Liver (tissue), 9 donors: Measurements from ENCODE around the gene THY1. TPM values are rescaled to one million over a fixed set of nuclear protein-coding genes. Genes with fewer than 3 reads are reported as not detected.

Source experiments
- DNase-seq: peaks from one replicate; pipeline ENCODE4 v3.0.0-alpha.2; 2017; ENCODE audit warnings: low spot score
- H3K27ac ChIP-seq, 2 donors: one replicate each; pipeline ENCODE4 v1.7.0; 2013; ENCODE audit warnings: inconsistent platforms in 2 of 2, low read length in 2 of 2, control low read depth in 1 of 2, low read depth in 1 of 2, mild to moderate bottlenecking in 1 of 2
- H3K27me3 ChIP-seq, 4 donors: one replicate each; pipeline versions ENCODE4 v1.6.1 to v1.7.0; 2013; ENCODE audit warnings: low read length in 3 of 4, inconsistent platforms in 1 of 4, mild to moderate bottlenecking in 1 of 4, moderate library complexity in 1 of 4; ENCODE audit not compliant: control insufficient read depth in 4 of 4, insufficient read depth in 4 of 4
- H3K36me3 ChIP-seq, 4 donors: one replicate each; pipeline versions ENCODE4 v1.6.1 to v1.7.0; 2013; ENCODE audit warnings: low read length in 3 of 4, mild to moderate bottlenecking in 3 of 4, low read depth in 1 of 4, moderate library complexity in 1 of 4; ENCODE audit not compliant: control insufficient read depth in 4 of 4, insufficient read depth in 3 of 4
- H3K4me1 ChIP-seq, 4 donors: one replicate each; pipeline versions ENCODE4 v1.6.1 to v1.7.0; 2013; ENCODE audit warnings: low read length in 3 of 4, mild to moderate bottlenecking in 3 of 4, moderate library complexity in 1 of 4; ENCODE audit not compliant: control insufficient read depth in 4 of 4, insufficient read depth in 4 of 4
- H3K4me3 ChIP-seq, 3 donors: one replicate each; pipeline versions ENCODE4 v1.6.1 to v1.7.0; 2013; ENCODE audit warnings: low read length in 3 of 3, control low read depth in 1 of 3, low read depth in 1 of 3, mild to moderate bottlenecking in 1 of 3
- H3K9ac ChIP-seq, 2 donors: one replicate each; pipeline ENCODE4 v1.7.0; 2013; ENCODE audit warnings: low read length in 2 of 2, mild to moderate bottlenecking in 2 of 2, moderate library complexity in 2 of 2, control low read depth in 1 of 2, low read depth in 1 of 2
- H3K9me3 ChIP-seq, 4 donors: one replicate each; pipeline versions ENCODE4 v1.6.1 to v1.7.0; 2013; ENCODE audit warnings: low read length in 3 of 4; ENCODE audit not compliant: control insufficient read depth in 4 of 4
- EGR1 ChIP-seq, 2 donors: IDR thresholded peaks; 2 replicates each; pipeline ENCODE4 v1.6.1; 2016 to 2018; ENCODE audit warnings: antibody characterized with exemption in 2 of 2, low read depth in 2 of 2
- FOXA2 ChIP-seq: IDR thresholded peaks from 2 replicates; pipeline ENCODE4 v1.6.1; 2016; ENCODE audit warnings: antibody characterized with exemption
- GABPA ChIP-seq, 2 donors: IDR thresholded peaks in 1 of 2; conservative IDR thresholded peaks in 1 of 2; 2 replicates each; pipeline ENCODE4 v1.6.1; 2016; ENCODE audit warnings: antibody characterized with exemption in 2 of 2, mild to moderate bottlenecking in 1 of 2, moderate library complexity in 1 of 2
- HNF4A ChIP-seq, 2 donors: conservative IDR thresholded peaks; 2 replicates each; pipeline ENCODE4 v1.6.1; 2016; ENCODE audit warnings: antibody characterized with exemption in 2 of 2, mild to moderate bottlenecking in 2 of 2
- HNF4G ChIP-seq: IDR thresholded peaks from 2 replicates; pipeline ENCODE4 v1.6.1; 2016; ENCODE audit warnings: antibody characterized with exemption
- JUND ChIP-seq, 2 donors: IDR thresholded peaks; 2 replicates each; pipeline ENCODE4 v1.6.1; 2016; ENCODE audit warnings: antibody characterized with exemption in 2 of 2
- RAD21 ChIP-seq, 2 donors: IDR thresholded peaks; 2 replicates each; pipeline ENCODE4 v1.6.1; 2016; ENCODE audit warnings: antibody characterized with exemption in 2 of 2, mild to moderate bottlenecking in 2 of 2
- RXRA ChIP-seq, 2 donors: IDR thresholded peaks; 2 replicates each; pipeline ENCODE4 v1.6.1; 2017 to 2018; ENCODE audit warnings: antibody characterized with exemption in 2 of 2, mild to moderate bottlenecking in 1 of 2
- TAF1 ChIP-seq: conservative IDR thresholded peaks from 2 replicates; pipeline ENCODE4 v1.6.1; 2016; ENCODE audit warnings: antibody characterized with exemption, mild to moderate bottlenecking
- YY1 ChIP-seq: IDR thresholded peaks from 2 replicates; pipeline ENCODE4 v1.6.1; 2016; ENCODE audit warnings: antibody characterized with exemption, mild to moderate bottlenecking
- WGBS: extraction: QIAGEN DNeasy Blood & Tissue Kit; methylation state at CpG from one replicate; pipeline ENCODE4 v1.1.7; 2013; 5-methylcytosine and 5-hydroxymethylcytosine counted together
- polyA plus RNA-seq, 2 donors: library from polyadenylated mRNA; stranded (reverse) in 1 of 2; unstranded in 1 of 2; fragments of 200-250 nt in 1 of 2; fragments of >200 nt in 1 of 2; fragmentation: Nextera tagmentation in 1 of 2; extraction: Ambion mirVana in 1 of 2; gene quantifications; one replicate each; pipeline versions ENCODE4 v1.2.1 to v1.2.3, GENCODE V29; 2013 to 2015
- total RNA-seq, 2 donors: library from RNA; depleted of rRNA; stranded (reverse); fragments of >200 nt; gene quantifications; one replicate each; pipeline ENCODE4 v1.2.3, GENCODE V29; 2014
- TF ChIP-seq, protein P1 (sequence below): IDR thresholded peaks from 2 replicates; pipeline ENCODE4 v1.6.1; 2016; ENCODE audit warnings: antibody characterized with exemption
- TF ChIP-seq, protein P2 (sequence below): IDR thresholded peaks from 2 replicates; pipeline ENCODE4 v1.6.1; 2016; ENCODE audit warnings: antibody characterized with exemption
- TF ChIP-seq, protein P3 (sequence below): IDR thresholded peaks from 2 replicates; pipeline ENCODE4 v1.6.1; 2016; ENCODE audit warnings: antibody characterized with exemption, mild to moderate bottlenecking
- TF ChIP-seq, protein P4 (sequence below): IDR thresholded peaks from 2 replicates; pipeline ENCODE4 v1.6.1; 2016; ENCODE audit warnings: antibody characterized with exemption
- donor health status: healthy.
- donor health status: healthy.
- donor health status: healthy.
- donor health status: healthy.
- donor health status: healthy.

The THY1 gene
- total and polyA plus RNA-seq, 4 donors, result 0.51 to 5.1 (median 1.1) TPM

DNA sequence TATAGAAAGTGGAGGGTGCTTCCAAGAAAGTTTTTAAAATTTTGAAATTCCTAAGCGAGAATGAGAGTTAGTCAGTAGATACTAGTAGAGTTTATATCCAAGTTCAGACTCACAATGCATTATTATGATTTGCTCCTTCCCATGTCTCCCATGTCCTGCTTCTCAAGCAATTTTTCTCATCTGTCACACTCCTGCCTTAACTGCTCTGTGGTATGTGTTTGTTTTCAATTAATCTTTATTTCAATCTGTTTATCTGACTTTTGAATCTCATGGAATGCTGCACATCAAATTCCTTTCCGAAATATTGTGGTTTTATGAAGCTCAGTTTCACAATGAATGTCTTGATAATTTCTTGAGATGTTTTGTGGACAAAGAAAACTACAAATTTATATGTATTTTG lies 18.1 kb downstream of the THY1 start:
- Histone ChIP-seq H3K27me3 (no peaks in the 10 kb centered on the region), H3K27ac (no peak overlapping the region), H3K36me3 (no peaks in the 10 kb centered on the region), H3K9me3 (peaks cover 0 to 7% (median under 1%) of the 10 kb centered on the region in 4 donors), H3K9ac (no peak overlapping the region), H3K4me3 (no peak overlapping the region), H3K4me1 (no peaks in the 10 kb centered on the region)
- no peak for DNase-seq
- TF ChIP-seq EGR1 (IDR thresholded peaks at IDR 0.05; ENCODE audit: low read depth in 2 of 2) (no peak), HNF4A (conservative IDR thresholded peaks at IDR 0.05) (no peak), RAD21 (IDR thresholded peaks at IDR 0.05) (no peak), JUND (IDR thresholded peaks at IDR 0.05) (no peak), HNF4G (no peak), TAF1 (no peak), RXRA (IDR thresholded peaks at IDR 0.05) (no peak), YY1 (no peak), FOXA2 (no peak), GABPA (IDR thresholded peaks at IDR 0.05 in 1 of 2, conservative IDR thresholded peaks at IDR 0.05 in 1 of 2) (no peak)
- TF ChIP-seq, protein P1, sequence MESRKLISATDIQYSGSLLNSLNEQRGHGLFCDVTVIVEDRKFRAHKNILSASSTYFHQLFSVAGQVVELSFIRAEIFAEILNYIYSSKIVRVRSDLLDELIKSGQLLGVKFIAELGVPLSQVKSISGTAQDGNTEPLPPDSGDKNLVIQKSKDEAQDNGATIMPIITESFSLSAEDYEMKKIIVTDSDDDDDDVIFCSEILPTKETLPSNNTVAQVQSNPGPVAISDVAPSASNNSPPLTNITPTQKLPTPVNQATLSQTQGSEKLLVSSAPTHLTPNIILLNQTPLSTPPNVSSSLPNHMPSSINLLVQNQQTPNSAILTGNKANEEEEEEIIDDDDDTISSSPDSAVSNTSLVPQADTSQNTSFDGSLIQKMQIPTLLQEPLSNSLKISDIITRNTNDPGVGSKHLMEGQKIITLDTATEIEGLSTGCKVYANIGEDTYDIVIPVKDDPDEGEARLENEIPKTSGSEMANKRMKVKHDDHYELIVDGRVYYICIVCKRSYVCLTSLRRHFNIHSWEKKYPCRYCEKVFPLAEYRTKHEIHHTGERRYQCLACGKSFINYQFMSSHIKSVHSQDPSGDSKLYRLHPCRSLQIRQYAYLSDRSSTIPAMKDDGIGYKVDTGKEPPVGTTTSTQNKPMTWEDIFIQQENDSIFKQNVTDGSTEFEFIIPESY, result no peak
- TF ChIP-seq, protein P2, sequence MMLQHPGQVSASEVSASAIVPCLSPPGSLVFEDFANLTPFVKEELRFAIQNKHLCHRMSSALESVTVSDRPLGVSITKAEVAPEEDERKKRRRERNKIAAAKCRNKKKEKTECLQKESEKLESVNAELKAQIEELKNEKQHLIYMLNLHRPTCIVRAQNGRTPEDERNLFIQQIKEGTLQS, result no peak
- TF ChIP-seq, protein P3, sequence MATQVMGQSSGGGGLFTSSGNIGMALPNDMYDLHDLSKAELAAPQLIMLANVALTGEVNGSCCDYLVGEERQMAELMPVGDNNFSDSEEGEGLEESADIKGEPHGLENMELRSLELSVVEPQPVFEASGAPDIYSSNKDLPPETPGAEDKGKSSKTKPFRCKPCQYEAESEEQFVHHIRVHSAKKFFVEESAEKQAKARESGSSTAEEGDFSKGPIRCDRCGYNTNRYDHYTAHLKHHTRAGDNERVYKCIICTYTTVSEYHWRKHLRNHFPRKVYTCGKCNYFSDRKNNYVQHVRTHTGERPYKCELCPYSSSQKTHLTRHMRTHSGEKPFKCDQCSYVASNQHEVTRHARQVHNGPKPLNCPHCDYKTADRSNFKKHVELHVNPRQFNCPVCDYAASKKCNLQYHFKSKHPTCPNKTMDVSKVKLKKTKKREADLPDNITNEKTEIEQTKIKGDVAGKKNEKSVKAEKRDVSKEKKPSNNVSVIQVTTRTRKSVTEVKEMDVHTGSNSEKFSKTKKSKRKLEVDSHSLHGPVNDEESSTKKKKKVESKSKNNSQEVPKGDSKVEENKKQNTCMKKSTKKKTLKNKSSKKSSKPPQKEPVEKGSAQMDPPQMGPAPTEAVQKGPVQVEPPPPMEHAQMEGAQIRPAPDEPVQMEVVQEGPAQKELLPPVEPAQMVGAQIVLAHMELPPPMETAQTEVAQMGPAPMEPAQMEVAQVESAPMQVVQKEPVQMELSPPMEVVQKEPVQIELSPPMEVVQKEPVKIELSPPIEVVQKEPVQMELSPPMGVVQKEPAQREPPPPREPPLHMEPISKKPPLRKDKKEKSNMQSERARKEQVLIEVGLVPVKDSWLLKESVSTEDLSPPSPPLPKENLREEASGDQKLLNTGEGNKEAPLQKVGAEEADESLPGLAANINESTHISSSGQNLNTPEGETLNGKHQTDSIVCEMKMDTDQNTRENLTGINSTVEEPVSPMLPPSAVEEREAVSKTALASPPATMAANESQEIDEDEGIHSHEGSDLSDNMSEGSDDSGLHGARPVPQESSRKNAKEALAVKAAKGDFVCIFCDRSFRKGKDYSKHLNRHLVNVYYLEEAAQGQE, result no peak
- 88% methylated on average over 2 of the region's 2 CpGs for WGBS

DNA sequence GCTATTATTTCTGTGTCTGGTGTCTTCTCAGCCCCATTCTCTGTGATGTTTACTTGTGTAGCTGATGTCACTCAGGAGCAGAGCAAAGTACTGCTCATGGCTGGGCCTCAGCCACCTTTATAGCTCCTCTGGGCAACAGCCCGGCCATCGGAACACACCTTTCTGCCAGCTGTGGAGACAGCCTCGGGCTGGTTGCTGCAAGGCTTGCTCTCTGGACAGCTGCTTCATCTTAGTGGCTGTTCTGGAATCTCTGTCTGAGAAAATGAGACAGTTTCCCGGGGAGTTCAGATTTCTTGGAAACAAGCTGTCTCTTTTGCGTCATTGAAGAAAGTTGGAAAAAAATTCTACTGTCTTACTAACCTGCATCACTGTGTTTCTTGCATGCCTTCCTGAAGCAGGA lies 20.0 kb downstream of the THY1 start:
- DNase-seq, result no peak
- H3K27me3 ChIP-seq, result no peaks in the 10 kb centered on the region
- H3K9ac ChIP-seq, result no peak overlapping the region
- H3K4me3 ChIP-seq, result no peak overlapping the region
- no peaks in the 10 kb centered on the region for H3K4me1 ChIP-seq
- no peak for TF ChIP-seq RXRA (IDR thresholded peaks at IDR 0.05)
- TF ChIP-seq, protein P1, result no peak
- TF ChIP-seq, protein P2, result no peak
- TF ChIP-seq, protein P4, sequence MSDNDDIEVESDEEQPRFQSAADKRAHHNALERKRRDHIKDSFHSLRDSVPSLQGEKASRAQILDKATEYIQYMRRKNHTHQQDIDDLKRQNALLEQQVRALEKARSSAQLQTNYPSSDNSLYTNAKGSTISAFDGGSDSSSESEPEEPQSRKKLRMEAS, result no peak
- no peak for TF ChIP-seq FOXA2
- no peak for TF ChIP-seq HNF4A (conservative IDR thresholded peaks at IDR 0.05)
- no peak for TF ChIP-seq JUND (IDR thresholded peaks at IDR 0.05)
- no peaks in the 10 kb centered on the region for H3K36me3 ChIP-seq
- no peak overlapping the region for H3K27ac ChIP-seq
- WGBS, result 85% methylated on average over 5 of the region's 5 CpGs
- peaks cover 0 to 7% (median under 1%) of the 10 kb centered on the region in 4 donors for H3K9me3 ChIP-seq
